Hematopoietic multipotent progenitor cell treated with erythropoietin and hydrocortisone succinate and interleukin-3 and kit ligand, for 15 days (in vitro differentiated cells): Measurements from ENCODE around the gene PIPOX.

Source experiments
- DNase-seq: peaks from one replicate; pipeline ENCODE4 v3.0.0-alpha.2; 2015; ENCODE audit warnings: low spot score

Gene PIPOX

DNA sequence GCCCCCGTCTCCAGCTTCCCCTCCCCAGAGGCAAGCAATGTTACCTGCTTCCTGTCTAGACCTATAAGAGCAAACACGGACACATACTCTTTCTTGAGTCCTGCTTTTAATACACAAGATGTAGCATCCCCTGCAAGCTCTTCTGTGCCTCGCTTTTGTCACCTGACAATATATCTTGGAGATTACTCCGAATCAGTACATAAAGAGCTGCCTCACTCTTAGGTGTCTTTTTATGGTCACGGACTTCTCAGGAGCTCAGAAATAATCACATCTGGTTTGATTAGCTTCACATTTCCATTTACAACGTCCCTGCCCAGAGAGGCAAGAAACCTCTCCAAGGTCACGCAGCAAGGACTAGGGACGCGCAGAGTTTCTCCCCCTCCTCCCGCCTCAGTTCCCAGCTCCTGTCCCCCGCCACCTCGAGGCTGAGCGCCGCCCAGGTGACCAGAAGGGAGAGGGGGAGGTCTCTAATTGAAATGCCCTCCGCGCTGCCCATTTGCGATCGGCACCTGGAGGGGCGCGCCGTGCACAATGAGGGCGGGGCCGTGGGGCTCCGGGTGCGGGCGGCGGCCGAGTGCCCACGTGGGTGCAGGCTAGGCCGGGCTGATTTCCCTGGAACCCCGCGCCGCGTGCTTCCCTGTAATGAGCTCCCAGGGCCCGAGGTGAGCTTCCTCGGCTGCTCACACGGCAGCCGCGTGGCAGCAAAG, 23.3 kb upstream of the PIPOX start:
- no peak for DNase-seq

DNA sequence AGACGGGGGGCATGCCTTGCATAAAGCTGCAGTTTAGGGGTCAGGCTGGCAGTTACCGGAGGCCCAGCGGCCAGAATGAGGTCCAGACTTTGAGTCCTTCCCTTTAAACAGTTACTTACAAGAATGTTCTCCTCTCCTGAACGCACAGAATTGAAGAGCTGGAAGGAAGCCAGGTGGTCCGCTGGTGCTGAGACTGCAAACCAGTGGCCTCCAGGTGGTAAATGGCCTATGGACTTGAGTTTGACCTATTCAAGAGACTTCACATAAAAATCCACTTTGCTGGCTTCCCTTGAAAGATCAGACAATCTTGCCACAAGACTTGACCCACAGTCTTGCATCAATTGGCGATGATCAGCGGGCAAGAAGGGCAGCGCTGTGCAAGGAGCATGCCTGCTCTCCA, 22.4 kb upstream of the PIPOX start:
- no peak for DNase-seq

DNA sequence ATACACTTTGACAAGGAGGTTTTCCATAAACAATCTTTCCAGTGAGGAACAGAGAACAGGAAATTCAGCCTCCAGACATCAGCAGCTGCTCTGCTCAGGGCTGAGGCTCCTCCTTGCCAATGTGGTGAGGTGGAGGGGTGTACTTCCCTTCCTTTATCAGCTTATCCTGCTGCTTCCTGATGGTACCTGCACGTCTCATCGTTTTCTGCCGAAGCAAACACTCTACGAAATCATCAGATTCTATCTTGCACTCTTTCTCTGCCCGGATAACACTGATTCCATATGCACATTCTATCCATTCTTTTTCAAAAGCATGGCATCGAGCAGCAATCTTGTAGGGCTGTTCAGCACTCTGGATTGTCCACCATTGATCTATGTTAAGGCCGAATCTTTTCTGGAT, 21.7 kb upstream of the PIPOX start:
- DNase-seq, result no peak

DNA sequence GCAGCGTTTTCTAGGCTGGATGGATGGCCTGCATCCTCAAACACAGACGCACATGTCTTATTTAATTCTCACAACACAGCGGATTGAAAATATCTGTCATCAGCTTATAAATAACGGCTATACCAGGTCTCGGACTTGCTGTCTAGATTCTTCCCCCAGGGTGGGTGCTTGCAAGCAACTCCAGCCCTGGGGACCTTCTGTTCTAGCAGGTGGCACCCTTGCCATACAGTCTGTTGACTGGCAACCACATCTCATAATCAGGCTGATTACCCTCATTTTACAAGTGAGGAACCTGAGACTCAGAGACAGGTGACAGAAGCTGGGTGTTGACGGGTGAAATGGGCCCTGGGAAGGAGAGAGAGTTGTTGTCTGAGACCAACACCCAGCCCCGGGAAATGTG, 20.9 kb upstream of the PIPOX start:
- no peak for DNase-seq

DNA sequence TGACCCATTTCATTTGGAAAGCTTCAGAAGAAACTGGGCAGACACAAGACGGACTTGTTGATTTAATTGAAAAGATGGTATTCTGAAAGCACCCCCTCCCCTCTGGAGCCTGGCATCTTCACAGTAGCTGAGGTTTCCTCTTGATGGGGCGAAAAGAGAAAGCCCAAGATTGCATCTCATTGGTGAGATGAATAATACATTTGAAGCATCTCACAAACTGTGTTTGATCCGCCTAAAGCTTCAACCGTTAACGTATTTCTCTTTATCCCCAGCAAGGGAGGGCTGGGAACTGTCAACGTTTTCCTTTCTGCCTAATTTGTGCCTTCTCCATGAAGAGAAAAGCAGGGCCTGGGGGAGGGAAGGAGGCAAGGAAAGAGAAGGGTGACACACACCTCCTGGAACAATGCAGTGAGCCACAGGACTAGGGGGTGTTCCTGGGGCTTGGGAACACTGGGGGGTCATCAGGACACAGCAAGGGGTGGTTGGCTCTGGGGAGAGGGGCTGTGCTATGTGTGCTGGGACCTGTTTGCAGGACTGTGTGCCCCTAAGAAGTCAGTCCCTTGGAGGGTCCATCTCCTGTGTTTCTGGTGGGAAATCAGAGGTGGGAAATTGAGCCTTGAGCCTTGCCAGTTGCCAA, 18.5 kb upstream of the PIPOX start:
- DNase-seq, result no peak

DNA sequence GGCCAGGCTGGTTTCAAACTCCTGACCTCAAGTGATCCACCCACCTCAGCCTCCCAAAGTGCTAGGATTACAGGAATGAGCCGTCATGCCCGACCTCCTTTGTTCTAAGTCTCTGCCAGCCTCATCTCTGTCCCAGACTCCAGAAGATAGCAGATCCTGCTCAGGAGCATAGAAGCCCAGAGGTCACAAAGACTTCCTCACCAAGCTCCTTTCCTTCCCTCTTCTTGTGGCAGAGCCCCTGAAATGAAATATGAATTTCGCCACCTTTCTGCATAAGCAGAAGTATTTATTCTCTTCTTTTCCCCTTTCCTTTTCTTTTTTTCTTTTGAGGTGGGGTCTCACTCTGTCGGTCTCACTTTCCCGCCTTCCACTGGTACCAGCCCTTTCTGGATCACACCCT, 11.5 kb upstream of the PIPOX start:
- DNase-seq, result no peak

DNA sequence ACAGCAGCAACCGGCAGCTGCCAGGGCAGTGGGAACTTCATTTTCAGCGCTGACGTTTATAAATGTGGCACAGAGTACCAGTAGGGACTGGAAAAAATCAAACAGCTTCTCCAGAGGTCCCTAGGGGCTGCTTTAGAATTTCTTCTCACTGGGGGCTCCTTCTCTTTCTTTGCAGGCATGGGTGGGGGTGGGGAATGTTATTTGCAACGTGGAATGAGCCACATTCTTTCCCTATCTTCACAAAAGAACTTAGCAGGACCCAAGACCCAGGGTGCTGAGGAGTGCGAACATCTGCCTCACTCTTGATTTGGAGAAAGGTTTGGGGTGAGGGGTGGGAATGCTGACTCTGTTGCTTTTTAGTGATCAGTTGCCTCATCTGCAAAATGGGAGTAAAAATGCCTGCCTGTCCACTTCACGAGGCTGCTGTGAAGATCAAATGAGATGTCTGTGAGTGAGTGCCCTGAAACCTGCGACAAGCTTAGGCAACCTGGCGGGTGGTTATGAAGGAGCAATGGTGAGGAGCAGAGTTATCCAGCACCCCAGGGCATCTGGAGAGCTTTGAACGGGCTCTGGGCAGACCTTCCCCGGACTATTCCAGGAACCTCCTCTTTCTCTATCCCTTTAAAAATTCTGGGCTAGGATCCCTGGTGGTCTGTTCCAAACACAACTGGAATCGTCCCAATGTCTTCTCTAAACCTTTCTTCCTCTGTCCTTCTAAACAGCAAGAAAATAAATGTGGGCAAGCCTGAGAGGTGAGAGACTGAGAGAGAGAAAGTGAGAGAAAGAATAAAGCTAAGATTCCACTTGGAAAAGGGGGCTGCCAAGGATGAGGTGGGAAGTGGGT, 10.7 kb upstream of the PIPOX start:
- no peak for DNase-seq

DNA sequence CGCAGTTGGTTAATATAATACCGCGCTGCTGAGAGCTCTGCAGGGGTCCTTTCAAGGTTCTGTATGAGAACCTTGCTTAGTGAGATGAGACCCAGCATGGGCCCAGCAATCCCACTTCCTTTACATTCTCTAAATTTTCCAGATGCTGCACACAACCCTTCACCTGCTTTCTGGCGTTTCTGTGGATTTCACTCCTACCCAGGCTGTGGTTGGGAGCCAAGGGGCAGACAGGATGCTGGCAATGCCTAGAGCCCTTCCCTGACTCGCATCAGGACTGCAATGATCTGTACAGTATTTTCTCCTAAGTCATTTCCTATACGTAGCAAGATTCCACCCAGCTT, 10.1 kb upstream of the PIPOX start:
- DNase-seq, result no peak

DNA sequence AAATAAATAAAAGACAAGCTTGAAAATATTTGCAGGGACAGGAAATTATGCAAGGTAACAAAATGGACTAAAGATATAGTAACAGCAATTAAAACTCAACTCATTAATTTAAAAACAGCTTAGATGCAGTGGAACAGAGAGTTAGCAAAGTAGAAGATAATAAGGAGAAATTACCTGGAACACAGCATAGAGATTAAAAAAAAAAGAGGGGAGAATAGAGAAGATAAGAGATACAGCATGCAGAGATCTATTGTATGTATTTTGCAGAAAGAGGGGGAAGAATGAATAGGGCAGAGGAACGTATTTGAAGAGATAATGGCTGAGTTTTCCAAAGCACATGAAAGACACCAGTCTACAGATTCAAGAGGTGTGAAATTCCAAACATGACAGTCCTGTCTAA, 8.4 kb upstream of the PIPOX start:
- no peak for DNase-seq

DNA sequence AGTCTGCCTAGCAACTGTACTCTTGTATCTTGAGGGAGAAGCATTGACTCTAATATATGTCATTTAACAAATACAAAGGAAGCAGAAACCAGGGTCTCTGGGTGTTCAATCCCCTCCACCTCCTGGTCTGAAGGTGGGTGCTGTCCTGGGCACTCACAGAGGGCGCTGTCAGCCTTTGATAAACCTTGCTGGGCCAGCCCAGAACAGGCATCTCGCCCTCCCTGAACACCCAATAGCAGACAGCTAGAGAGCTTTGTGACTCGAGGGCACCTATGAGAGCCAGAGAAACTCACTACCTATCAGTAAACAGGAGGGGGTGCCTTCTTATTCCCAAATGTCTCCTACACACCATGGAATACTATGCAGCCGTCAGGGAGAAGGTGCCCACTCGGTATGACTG, 6.4 kb upstream of the PIPOX start:
- DNase-seq, result no peak

DNA sequence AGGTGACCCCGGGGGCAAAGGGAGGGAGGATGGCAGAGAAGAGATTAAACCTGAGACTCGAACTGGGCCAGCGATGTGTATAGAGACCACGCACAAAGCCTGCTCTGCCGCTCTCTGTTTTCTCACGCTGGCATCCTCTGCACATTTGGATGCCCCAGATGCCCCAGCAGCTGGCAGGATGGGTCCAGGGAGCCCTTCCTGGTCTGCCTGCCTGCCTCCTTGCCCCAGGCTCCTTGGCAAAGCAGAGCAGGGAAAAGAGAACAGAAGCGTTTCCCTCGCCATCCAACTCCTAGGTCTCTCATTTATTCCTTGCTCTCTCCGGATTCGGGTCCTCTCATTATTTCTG, 5.2 kb upstream of the PIPOX start:
- no peak for DNase-seq

DNA sequence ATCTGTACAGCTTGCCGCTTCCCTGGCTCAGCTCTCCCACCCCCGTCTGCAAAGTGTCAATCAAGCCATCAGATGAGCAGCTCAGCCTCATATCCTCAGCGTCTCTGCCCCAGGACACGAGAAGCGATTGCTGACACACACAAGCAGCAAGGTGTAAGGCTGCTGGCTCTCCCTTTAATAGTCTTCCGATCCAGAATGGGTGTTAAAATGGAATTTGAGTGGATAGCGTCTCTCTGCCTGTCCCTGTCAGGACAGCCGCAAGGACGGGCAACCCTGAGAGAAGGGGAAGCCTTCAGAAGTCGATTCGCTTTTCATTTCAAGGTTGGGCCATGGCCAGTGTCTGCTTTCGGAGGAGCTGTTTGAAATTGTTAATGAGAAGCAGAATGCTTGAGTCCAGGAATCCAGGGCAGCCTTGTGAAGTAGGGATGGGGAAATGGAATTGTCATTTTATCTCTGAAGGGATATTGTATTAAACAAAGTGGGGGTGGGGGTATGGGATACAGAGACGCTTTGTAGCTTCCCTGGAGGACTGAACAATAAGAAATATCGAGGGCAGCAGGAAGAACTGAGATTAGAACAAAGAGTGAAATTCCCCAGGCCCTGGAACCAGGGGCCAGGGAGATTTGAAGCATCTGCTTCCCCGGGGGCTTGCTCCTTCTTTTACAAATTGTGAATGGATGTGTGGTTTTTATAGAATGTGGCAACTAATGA, 4.7 kb upstream of the PIPOX start:
- no peak for DNase-seq

DNA sequence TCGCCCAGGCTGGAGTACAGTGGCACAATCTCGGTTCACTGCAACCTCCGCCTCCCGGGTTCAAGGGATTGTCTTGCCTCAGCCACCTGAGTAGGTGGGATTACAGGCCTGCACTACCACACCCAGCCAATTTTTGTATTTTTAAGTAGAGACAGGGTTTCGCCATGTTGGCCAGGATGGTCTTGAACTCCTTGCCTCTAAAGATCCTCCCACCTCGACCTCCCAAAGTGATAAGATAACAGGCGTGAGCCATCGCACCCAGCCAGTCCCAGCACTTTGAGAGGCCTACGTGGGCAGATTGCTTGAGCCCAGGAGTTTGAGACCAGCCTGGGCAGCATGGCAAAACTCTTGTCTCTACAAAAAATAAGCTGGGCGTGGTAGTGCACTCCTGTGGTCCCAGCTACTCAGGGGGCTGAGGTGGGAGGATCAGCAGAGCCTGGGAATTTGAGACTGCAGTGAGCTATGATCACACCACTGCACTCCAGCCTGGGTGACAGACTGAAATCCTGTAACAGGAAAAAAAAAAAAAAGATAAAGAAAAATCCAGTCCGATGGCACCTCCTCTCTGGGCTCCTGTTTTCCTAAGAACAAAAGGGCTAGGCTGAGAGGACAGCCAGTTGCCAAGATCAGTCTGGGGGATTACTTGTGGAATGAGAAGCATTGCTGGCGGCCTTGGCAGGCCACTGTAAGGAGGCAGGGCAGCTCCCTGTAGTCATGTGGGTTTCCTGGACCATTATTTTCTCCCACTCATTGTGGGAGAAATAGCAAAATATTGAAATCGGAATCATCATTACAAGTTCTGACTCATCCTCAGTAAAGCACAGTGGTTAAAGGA, 3.0 kb upstream of the PIPOX start:
- DNase-seq, result no peak

DNA sequence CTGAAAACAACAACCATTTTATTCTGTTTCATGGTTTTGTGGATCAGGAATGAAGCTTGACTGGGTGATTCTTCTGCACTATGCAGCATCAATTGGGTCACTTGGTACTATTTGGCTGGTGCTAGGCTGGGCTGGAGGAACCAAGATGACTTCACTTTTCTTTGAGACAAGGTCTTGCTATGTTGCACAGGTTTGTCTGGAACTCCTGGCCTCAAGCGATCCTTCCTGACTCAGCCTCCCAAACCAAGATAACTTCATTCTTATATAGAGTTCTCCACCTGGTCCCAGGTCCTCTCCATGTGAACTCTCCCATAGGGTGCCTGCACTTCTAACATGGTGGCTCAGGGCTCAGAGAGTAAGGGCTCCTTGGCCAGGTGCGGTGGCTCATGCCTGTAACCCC, 1.9 kb upstream of the PIPOX start:
- no peak for DNase-seq

DNA sequence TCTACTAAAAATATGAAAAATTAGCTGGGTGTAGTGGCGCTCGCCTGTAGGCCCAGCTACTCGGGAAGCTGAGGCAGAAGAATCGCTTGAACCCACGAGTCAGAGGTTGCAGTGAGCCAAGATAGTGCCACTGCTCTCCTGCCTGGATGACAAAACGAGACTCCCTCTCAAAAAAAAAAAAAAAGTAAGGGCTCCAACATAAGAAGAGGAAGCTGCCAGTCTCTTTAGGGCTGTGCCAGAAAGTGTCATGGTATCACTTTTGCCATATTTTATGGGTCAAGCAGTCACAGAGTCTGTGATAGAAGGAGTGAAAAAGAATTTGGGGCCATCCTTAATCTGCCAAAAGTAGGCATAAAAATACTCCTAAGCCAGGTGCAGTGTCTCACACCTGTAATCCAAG, 1.4 kb upstream of the PIPOX start:
- DNase-seq, result no peak

DNA sequence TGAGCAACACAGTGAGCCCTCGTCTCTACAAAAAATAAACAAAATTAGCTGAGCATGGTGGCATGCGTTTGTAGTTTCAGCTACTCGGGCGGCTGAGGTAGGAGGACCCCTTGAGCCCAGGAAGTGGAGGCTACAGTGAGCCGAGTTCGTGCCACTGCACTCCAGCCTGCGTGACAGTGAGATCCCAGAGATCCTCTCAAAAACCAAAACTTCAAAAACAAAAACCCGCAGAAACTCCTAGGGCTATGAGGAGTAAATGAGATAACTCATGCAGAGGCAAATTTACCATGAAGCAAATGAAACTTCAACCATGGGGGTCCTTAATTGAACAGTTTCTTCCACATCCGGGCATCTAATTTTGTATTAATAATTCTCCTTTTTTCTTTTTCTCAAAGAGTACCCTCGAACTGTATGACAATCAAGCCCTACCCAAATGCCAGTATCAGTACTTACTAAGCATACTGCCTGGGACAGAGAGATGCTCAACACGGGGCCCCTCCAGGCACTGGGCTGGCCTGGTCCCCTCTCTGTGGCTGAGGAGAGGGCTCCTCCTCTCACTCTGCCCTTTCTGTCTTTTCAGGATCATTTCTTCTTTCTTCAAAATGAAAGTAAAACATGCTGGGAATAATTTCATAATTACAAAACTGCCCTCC, 789 bp upstream of the PIPOX start:
- no peak for DNase-seq

DNA sequence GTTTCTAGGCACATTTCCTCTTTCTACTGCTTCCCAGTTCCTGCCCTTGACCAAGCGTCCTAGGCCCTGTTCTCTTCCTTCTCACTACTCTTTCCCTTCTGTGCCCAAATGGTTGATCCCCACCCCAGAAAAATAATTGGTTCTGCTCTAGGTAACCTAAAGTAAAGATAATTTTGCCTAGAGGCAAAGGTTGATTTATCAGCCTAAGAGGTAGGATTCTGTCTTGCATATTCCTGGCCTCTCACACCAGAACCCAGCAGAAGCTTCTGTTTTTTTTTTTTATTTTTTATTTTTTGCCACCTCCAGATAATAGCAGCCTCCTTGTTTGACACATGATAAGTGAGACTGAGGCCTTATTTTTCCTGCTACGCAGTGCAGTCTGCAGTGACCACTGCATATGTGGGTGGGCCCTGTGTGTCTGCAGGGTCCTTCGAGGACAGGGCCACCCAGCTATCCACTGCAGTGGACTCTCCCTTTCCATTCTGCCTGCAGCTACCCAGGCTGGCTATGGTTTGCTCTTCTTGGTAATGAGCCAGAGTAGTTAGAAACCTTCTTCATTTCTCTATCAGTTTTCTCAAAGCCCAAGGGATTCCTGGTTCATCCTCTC, 701 bp downstream of the PIPOX start:
- DNase-seq, result no peak

DNA sequence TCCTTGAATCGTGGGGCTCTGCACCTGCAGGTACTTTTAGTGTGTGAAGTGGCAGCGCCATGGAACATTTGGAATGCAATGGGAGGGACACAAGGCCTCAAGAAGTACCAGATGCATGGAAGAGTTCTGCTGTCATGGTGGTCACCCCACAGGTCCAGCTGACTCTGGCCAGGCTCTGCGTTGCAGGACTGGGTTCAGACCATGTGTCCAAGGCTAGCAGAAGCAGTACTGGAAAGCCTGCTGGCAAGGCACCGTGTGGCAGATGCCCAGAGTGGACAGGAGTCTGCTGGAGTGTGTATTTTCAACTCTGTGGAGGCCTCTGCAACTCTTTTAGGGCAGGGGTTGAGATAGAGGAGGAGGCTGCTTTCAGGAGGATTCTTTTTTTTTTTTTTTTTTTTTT, 2.1 kb downstream of the PIPOX start:
- DNase-seq, result no peak

DNA sequence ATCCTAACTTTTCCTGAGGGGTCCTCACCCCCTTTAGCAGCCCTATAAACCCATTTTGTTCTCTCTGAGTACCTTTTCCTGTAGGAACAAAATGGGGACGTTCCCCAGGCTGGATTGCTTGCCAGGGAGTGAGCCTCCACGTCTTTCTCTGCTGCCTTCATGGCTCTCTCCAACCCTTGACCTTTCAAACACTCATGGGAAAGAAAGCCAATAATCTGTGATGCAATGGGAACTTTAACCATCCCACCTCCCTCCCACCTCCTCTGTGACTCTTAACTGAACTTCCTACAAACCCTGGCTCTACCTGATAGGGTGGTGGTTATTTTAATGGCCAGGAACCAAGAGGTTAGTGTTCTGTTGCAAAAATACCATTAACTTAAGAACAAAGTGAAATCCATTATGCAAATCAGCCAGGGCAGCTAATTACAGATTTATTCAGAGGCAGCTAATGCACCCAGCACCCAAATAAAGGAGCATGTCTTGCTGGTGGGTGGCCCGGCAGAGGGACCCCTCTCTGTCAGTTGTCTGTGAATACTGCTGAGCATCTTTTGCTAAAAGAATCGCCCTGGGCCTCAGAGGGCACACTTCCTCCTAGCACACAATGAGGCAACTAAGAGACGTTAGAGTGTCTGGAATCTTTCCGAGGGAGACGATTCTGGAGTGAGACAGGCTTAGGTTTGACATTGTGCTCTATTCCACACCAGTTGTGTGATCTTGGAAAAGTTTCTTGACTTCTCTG, 3.0 kb downstream of the PIPOX start:
- DNase-seq, result no peak

DNA sequence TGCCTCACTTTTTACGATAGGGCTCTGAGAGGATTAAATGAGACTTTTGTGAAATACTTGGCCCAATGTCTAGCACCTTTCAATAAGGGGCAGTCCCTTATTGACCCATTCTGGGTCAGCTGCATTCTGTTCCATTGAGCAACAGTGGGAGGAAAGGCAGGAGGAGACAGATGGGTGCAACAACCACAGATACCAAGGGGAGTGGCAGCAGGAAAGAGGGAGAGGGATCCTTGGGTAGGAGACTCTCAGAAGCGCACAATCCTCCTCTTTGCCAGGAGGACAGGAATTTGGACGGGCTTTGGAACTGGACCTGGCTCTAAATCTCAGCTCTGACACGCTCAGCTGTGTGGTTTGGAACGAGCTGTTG, 3.5 kb downstream of the PIPOX start:
- DNase-seq, result no peak
